KMS-11 (cell line): Measurements from ENCODE around the gene AUTS2.

ENCODE experiments used
- H2AFZ ChIP-seq: fragments of 200-600 bp; sonication (generic); 2 replicates; pipeline ENCODE4 v1.6.1; 2016; ENCODE audit warnings: antibody characterized with exemption, mixed run types, low read depth
- H3K27ac ChIP-seq: fragments of 200-600 bp; sonication (generic); 2 replicates; pipeline ENCODE4 v1.6.1; 2016; ENCODE audit warnings: mild to moderate bottlenecking, mixed run types
- H3K27me3 ChIP-seq: fragments of 200-600 bp; sonication (generic); 2 replicates; pipeline ENCODE4 v1.6.1; 2017; ENCODE audit warnings: mild to moderate bottlenecking, low read depth, mixed run types, moderate library complexity; ENCODE audit not compliant: insufficient read depth
- H3K36me3 ChIP-seq: fragments of 200-600 bp; sonication (generic); 2 replicates; pipeline ENCODE4 v1.6.1; 2017; ENCODE audit warnings: mild to moderate bottlenecking, mixed run types; ENCODE audit not compliant: insufficient read depth
- H3K4me1 ChIP-seq: fragments of 200-600 bp; sonication (generic); 2 replicates; pipeline ENCODE4 v1.6.1; 2016; ENCODE audit warnings: mild to moderate bottlenecking, low read depth, mixed run types; ENCODE audit not compliant: poor library complexity, severe bottlenecking
- H3K4me2 ChIP-seq: fragments of 200-600 bp; sonication (generic); 2 replicates; pipeline ENCODE4 v1.7.0; 2016; ENCODE audit warnings: mild to moderate bottlenecking, mixed run types
- H3K4me3 ChIP-seq: fragments of 200-600 bp; sonication (generic); IDR thresholded peaks from 2 replicates; pipeline ENCODE4 v1.6.1; 2017; ENCODE audit warnings: low read depth, low read length, mixed read lengths; ENCODE audit not compliant: insufficient read depth
- H3K79me2 ChIP-seq: fragments of 200-600 bp; sonication (generic); 2 replicates; pipeline ENCODE4 v1.6.1; 2016; ENCODE audit warnings: low read depth, mixed run types; ENCODE audit not compliant: insufficient read depth
- H3K9ac ChIP-seq: fragments of 200-600 bp; sonication (generic); 2 replicates; pipeline ENCODE4 v1.6.1; 2016; ENCODE audit warnings: mild to moderate bottlenecking, mixed run types
- H4K20me1 ChIP-seq: fragments of 200-600 bp; sonication (generic); 2 replicates; pipeline ENCODE4 v1.6.1; 2016; ENCODE audit warnings: mild to moderate bottlenecking, mixed run types; ENCODE audit not compliant: insufficient read depth
- CTCF ChIP-seq: fragments of 200-600 bp; sonication (generic); conservative IDR thresholded peaks from 2 replicates; pipeline ENCODE4 v1.6.1; 2017; ENCODE audit warnings: low read depth, mild to moderate bottlenecking, antibody characterized with exemption, low read length, moderate library complexity, mixed read lengths

The AUTS2 gene

GRCh38 chr7:69786730-69787395, 188.6 kb downstream of the AUTS2 start:
- Histone ChIP-seq H3K4me2 (peak overlapping the region; percentile 33; the same call in 1 of the 2 replicates), H3K4me1 (peaks cover 10% of the 10 kb centered on the region), H3K27me3 (no peaks in the 10 kb centered on the region), H2AFZ (no peak overlapping the region), H3K9ac (no peak overlapping the region), H3K79me2 (no peaks in the 10 kb centered on the region), H3K27ac (no peak overlapping the region), H4K20me1 (no peaks in the 10 kb centered on the region), H3K36me3 (no peaks in the 10 kb centered on the region), H3K4me3 (no peak overlapping the region)
- TF ChIP-seq CTCF: no peak

- Histone ChIP-seq H4K20me1 (no peaks in the 10 kb centered on the region), H3K4me2 (no peak overlapping the region), H3K27ac (no peak overlapping the region), H3K36me3 (no peaks in the 10 kb centered on the region), H3K79me2 (no peaks in the 10 kb centered on the region), H3K9ac (no peak overlapping the region), H3K27me3 (no peaks in the 10 kb centered on the region), H3K4me1 (peaks cover 10% of the 10 kb centered on the region), H3K4me3 (no peak overlapping the region), H2AFZ (no peak overlapping the region)
- TF ChIP-seq CTCF: no peak
Observed at GRCh38 chr7:69787736-69788431, 189.6 kb downstream of the AUTS2 start.

- Histone ChIP-seq H3K27ac (no peak overlapping the region), H3K4me2 (no peak overlapping the region), H3K4me1 (peaks cover 10% of the 10 kb centered on the region), H3K79me2 (no peaks in the 10 kb centered on the region), H4K20me1 (no peaks in the 10 kb centered on the region), H2AFZ (no peak overlapping the region), H3K4me3 (no peak overlapping the region), H3K27me3 (no peaks in the 10 kb centered on the region), H3K9ac (no peak overlapping the region), H3K36me3 (no peaks in the 10 kb centered on the region)
- no peak for TF ChIP-seq CTCF
Observed at GRCh38 chr7:69789563-69789962, 191.3 kb downstream of the AUTS2 start.

- Histone ChIP-seq H3K9ac (no peak overlapping the region), H3K79me2 (no peaks in the 10 kb centered on the region), H3K4me1 (peaks cover 10% of the 10 kb centered on the region), H2AFZ (no peak overlapping the region), H3K27ac (no peak overlapping the region), H4K20me1 (no peaks in the 10 kb centered on the region), H3K36me3 (no peaks in the 10 kb centered on the region), H3K27me3 (no peaks in the 10 kb centered on the region), H3K4me2 (no peak overlapping the region), H3K4me3 (no peak overlapping the region)
- TF ChIP-seq CTCF: no peak
Observed at GRCh38 chr7:69790977-69791724, 192.9 kb downstream of the AUTS2 start.
